T47D (cell line): ENCODE results near the gene MYL12A.
"Not testable (repeated sequence)": the region's sequence is repeated elsewhere in the genome, so short reads cannot be mapped to it uniquely, and the experiment has no call there.

Experiments used
- DNase-seq, 2 experiments: peaks; one replicate each; pipeline versions ENCODE4 v3.0.0 to v3.0.0-alpha.2; 2011 to 2012; ENCODE audit warnings: low read depth in 1 of 2, low spot score in 1 of 2
- JUND ChIP-seq: IDR thresholded peaks from 2 replicates; pipeline ENCODE4 v1.6.1; 2012; ENCODE audit warnings: low read depth
- in situ Hi-C: cut with HindIII; loops from 2 replicates; pipeline ENCODE4 v1.10.0; 2016; ENCODE audit warnings: low sequenced_read_pairs, low pct_unique_long_range_greater_than_20kb

The MYL12A gene

GRCh38 chr18:3264362-3264761 is 16.8 kb downstream of the MYL12A start:
- TF ChIP-seq JUND, result no peak
- in situ Hi-C loops, result no loop called here
- no peak for DNase-seq

GRCh38 chr18:3265564-3266033 is 18.0 kb downstream of the MYL12A start:
- in situ Hi-C loops, result no loop called here
- peak in 1 of 2 experiments; percentile 52 for DNase-seq
- no peak for TF ChIP-seq JUND

GRCh38 chr18:3266062-3266608 is 18.5 kb downstream of the MYL12A start:
- no peak for TF ChIP-seq JUND
- DNase-seq, result no peak
- in situ Hi-C loops, result no loop called here

GRCh38 chr18:3268306-3268705 is 20.7 kb downstream of the MYL12A start:
- no peak for TF ChIP-seq JUND
- in situ Hi-C loops, result no loop called here
- no peak for DNase-seq

- in situ Hi-C loops, result no loop called here
- DNase-seq, result no peak
- no peak for TF ChIP-seq JUND
Measured at GRCh38 chr18:3269241-3269913, 21.8 kb downstream of the MYL12A start.

GRCh38 chr18:3269914-3270299 is 22.3 kb downstream of the MYL12A start:
- in situ Hi-C loops, result no loop called here
- no peak for DNase-seq
- TF ChIP-seq JUND, result no peak

- in situ Hi-C loops, result no loop called here
- DNase-seq, result no peak
- no peak for TF ChIP-seq JUND
Measured at GRCh38 chr18:3273042-3273441, 25.4 kb downstream of the MYL12A start.

GRCh38 chr18:3277643-3278213 is 30.1 kb downstream of the MYL12A start:
- in situ Hi-C loops, DNase-seq: not testable (repeated sequence)

GRCh38 chr18:3279201-3280185 is 31.9 kb downstream of the MYL12A start:
- DNase-seq, result no peak
- TF ChIP-seq JUND, result no peak
- in situ Hi-C loops, result no loop called here

- in situ Hi-C loops, result no loop called here
- no peak for TF ChIP-seq JUND
- DNase-seq, result peak in 1 of 2 experiments; percentile 76
Measured at GRCh38 chr18:3281456-3282400, 34.1 kb downstream of the MYL12A start.

GRCh38 chr18:3283253-3283863 is 35.8 kb downstream of the MYL12A start:
- peak; percentile 27; the same call in 1 of the 2 replicates for TF ChIP-seq JUND
- in situ Hi-C loops, result no loop called here
- DNase-seq, result peak in 1 of 2 experiments; percentile 53
